GM12891 (cell line): ENCODE results near the gene ZNF74.
"Not testable (repeated sequence)": the region's sequence is repeated elsewhere in the genome, so short reads cannot be mapped to it uniquely, and the experiment has no call there.

Source experiments
- DNase-seq: peaks from one replicate; pipeline ENCODE4 v3.0.0; 2011; ENCODE audit warnings: low spot score; ENCODE audit not compliant: insufficient read length
- FAIRE-seq: peaks from 2 replicates; lab custom pipeline; 2011; peaks lifted over from hg19 to GRCh38; lab: Jason Lieb, UNC
- PAX5 ChIP-seq: IDR thresholded peaks from 2 replicates; pipeline ENCODE4 v1.6.1; 2011; ENCODE audit warnings: low read length, moderate library complexity, mild to moderate bottlenecking; ENCODE audit not compliant: insufficient read depth, severe bottlenecking
- POLR2A ChIP-seq: IDR thresholded peaks from 2 replicates; pipeline ENCODE4 v1.6.1; 2011; ENCODE audit warnings: low read depth, low read length, control low read depth
- POLR2AphosphoS5 ChIP-seq: IDR thresholded peaks from 2 replicates; pipeline ENCODE4 v1.6.1; 2011; ENCODE audit warnings: low read depth, low read length, control low read depth
- POU2F2 ChIP-seq: IDR thresholded peaks from 2 replicates; pipeline ENCODE4 v1.6.1; 2011; ENCODE audit warnings: low read depth, mild to moderate bottlenecking, control low read depth, low read length, moderate library complexity
- SPI1 ChIP-seq: IDR thresholded peaks from 2 replicates; pipeline ENCODE4 v1.6.1; 2011; ENCODE audit warnings: low read depth, low read length, control low read depth
- TAF1 ChIP-seq: IDR thresholded peaks from 2 replicates; pipeline ENCODE4 v1.6.1; 2011; ENCODE audit warnings: low read depth, low read length, control low read depth

ZNF74 gene

GRCh38 chr22:20386336-20386735 is 7.6 kb upstream of the ZNF74 start:
- DNase-seq (no peak), FAIRE-seq (no peak)

GRCh38 chr22:20386972-20387371 is 7.0 kb upstream of the ZNF74 start:
- TF ChIP-seq POLR2AphosphoS5 (no peak), TAF1 (no peak), SPI1 (no peak), POLR2A (no peak), PAX5 (no peak), POU2F2 (no peak)
- DNase-seq: no peak
- FAIRE-seq: no peak

More at GRCh38 chr22:20386336-20386735, 7.6 kb upstream of the ZNF74 start:
- TF ChIP-seq POU2F2: no peak

- TF ChIP-seq POLR2AphosphoS5 (no peak), TAF1 (no peak), POLR2A (no peak), POU2F2 (no peak), PAX5 (no peak), SPI1 (no peak)
- DNase-seq (no peak), FAIRE-seq (peak; percentile 38)
These were observed 5.8 kb upstream of the ZNF74 start for GRCh38 chr22:20388200-20388599.

- FAIRE-seq: no peak
- DNase-seq: no peak
- TF ChIP-seq POLR2AphosphoS5 (no peak), PAX5 (no peak), TAF1 (no peak), SPI1 (no peak), POLR2A (no peak), POU2F2 (no peak)
These were observed 4.7 kb upstream of the ZNF74 start for GRCh38 chr22:20389288-20389687.

GRCh38 chr22:20390394-20390907 is 3.5 kb upstream of the ZNF74 start:
- no peak for TF ChIP-seq TAF1
- no peak for TF ChIP-seq POLR2AphosphoS5
- no peak for TF ChIP-seq POLR2A
- no peak for TF ChIP-seq SPI1
- no peak for TF ChIP-seq POU2F2
- DNase-seq (no peak), FAIRE-seq (no peak)

GRCh38 chr22:20391222-20391621 is 2.7 kb upstream of the ZNF74 start:
- TF ChIP-seq POU2F2 (no peak), PAX5 (no peak), POLR2A (no peak), SPI1 (no peak), TAF1 (no peak), POLR2AphosphoS5 (no peak)
- DNase-seq: no peak
- FAIRE-seq: no peak

GRCh38 chr22:20392365-20392881 is 1.5 kb upstream of the ZNF74 start:
- not testable (repeated sequence) for FAIRE-seq, DNase-seq

- FAIRE-seq (peak; percentile 26), DNase-seq (no peak)
- TF ChIP-seq POLR2A (no peak), PAX5 (no peak), POLR2AphosphoS5 (no peak), SPI1 (no peak), TAF1 (no peak), POU2F2 (no peak)
These were observed 807 bp upstream of the ZNF74 start for GRCh38 chr22:20392983-20393704.

- TF ChIP-seq POLR2A: no peak
- no peak for TF ChIP-seq SPI1
- TF ChIP-seq TAF1: no peak
- TF ChIP-seq POU2F2: no peak
- TF ChIP-seq POLR2AphosphoS5: no peak
- no peak for TF ChIP-seq PAX5
- FAIRE-seq (no peak), DNase-seq (no peak)
These were observed 1.4 kb downstream of the ZNF74 start for GRCh38 chr22:20395181-20395906.

GRCh38 chr22:20395907-20396287 is 1.9 kb downstream of the ZNF74 start:
- FAIRE-seq: no peak
- DNase-seq: no peak
- TF ChIP-seq PAX5 (no peak), POU2F2 (no peak), TAF1 (no peak), POLR2AphosphoS5 (no peak), SPI1 (no peak), POLR2A (no peak)
